K562 (cell line): ENCODE results near the gene KNSTRN. TPM values are rescaled to one million over a fixed set of nuclear protein-coding genes. Genes with fewer than 3 reads are reported as not detected.

Experiments
- ATAC-seq: fragments of 200-7000 bp; cut with Tn5 transposase; 3 replicates; pipeline ENCODE4 v1.9.1; 2020; ENCODE audit warnings: moderate library complexity
- BruUV-seq: library from RNA; stranded (reverse); fragments of 400-500 nt; replicated peaks from 2 replicates; lab custom pipeline; 2021; lab: Mats Ljungman, UMichigan
- CTCF ChIA-PET: fragments of 300-600 bp; formaldehyde crosslinking; extraction: SDS; loops from one replicate; lab custom pipeline; 2021; ENCODE audit warnings: low intra/inter-chr PET ratio; lab: Yijun Ruan, JAX
- POLR2A ChIA-PET: fragments of 300-600, 350-650 bp; sonication (Branson Sonifier 250); formaldehyde crosslinking; extraction: SDS; loops from one replicate; lab custom pipeline; 2021; ENCODE audit warnings: antibody characterized with exemption, inconsistent platforms; lab: Yijun Ruan, JAX
- DNase-seq, 4 experiments: peaks; one replicate each; pipeline versions ENCODE4 v3.0.0 to v3.0.0-alpha.2; 2011 to 2018; ENCODE audit warnings: low spot score in 3 of 4, mixed read lengths in 3 of 4; ENCODE audit errors: extremely low read depth in 1 of 4
- FAIRE-seq: peaks from 2 replicates; lab custom pipeline; 2011; peaks lifted over from hg19 to GRCh38; lab: Jason Lieb, UNC
- H2AFZ ChIP-seq: 2 replicates; pipeline ENCODE4 v1.6.0; 2011; ENCODE audit warnings: low read depth, low read length, control low read depth, inconsistent platforms
- H3K27ac ChIP-seq: fragments of 200-600 bp; 3 replicates; pipeline ENCODE4 v1.8.0; 2011; ENCODE audit warnings: low read depth, mild to moderate bottlenecking, control low read depth, inconsistent platforms, low read length, moderate library complexity, mixed read lengths; ENCODE audit errors: extremely low read depth
- H3K27me3 ChIP-seq, 2 experiments: fragments of 300-600 bp in 1 of 2; 2 replicates in 1 of 2; 3 replicates in 1 of 2; pipeline versions ENCODE4 v1.6.0 to v1.8.0; 2011; ENCODE audit warnings: inconsistent platforms in 2 of 2, low read length in 2 of 2, mild to moderate bottlenecking in 1 of 2, mixed read lengths in 1 of 2, moderate library complexity in 1 of 2; ENCODE audit not compliant: control insufficient read depth in 2 of 2, insufficient read depth in 2 of 2
- H3K36me3 ChIP-seq: fragments of 300-600 bp; 3 replicates; pipeline ENCODE4 v1.8.0; 2011; ENCODE audit warnings: mild to moderate bottlenecking, low read length, inconsistent platforms; ENCODE audit not compliant: control insufficient read depth, insufficient read depth
- H3K4me1 ChIP-seq, 2 experiments: fragments of 200-600 bp in 1 of 2; replicated peaks in 1 of 2; 2 replicates in 1 of 2; 3 replicates in 1 of 2; pipeline versions ENCODE4 v1.5.1 to v1.8.0; 2011; ENCODE audit warnings: inconsistent platforms in 2 of 2, low read length in 2 of 2, mild to moderate bottlenecking in 1 of 2, mixed read lengths in 1 of 2, moderate library complexity in 1 of 2; ENCODE audit not compliant: control insufficient read depth in 2 of 2, insufficient read depth in 2 of 2
- H3K4me2 ChIP-seq: 2 replicates; pipeline ENCODE4 v1.6.1; 2011; ENCODE audit warnings: low read length, control low read depth, inconsistent platforms, mixed read lengths; ENCODE audit not compliant: insufficient read depth
- H3K4me3 ChIP-seq: fragments of 200-600 bp; sonication (generic), shearing (Covaris generic); 2 replicates; pipeline ENCODE4 v1.5.1; 2016; ENCODE audit warnings: control low read depth, inconsistent platforms
- H3K79me2 ChIP-seq: fragments of 200-600 bp; 3 replicates; pipeline ENCODE4 v1.8.0; 2011; ENCODE audit warnings: low read length, inconsistent platforms; ENCODE audit not compliant: control insufficient read depth, insufficient read depth
- H3K9ac ChIP-seq, 2 experiments: 2 replicates each; pipeline versions ENCODE4 v1.6.0 to v1.6.1; 2011; ENCODE audit warnings: low read depth in 2 of 2, low read length in 2 of 2, control low read depth in 1 of 2, inconsistent platforms in 1 of 2, mild to moderate bottlenecking in 1 of 2, mixed read lengths in 1 of 2; ENCODE audit not compliant: insufficient read depth in 1 of 2
- H3K9me1 ChIP-seq: one replicate; pipeline ENCODE4 v1.6.0; 2011; ENCODE audit warnings: inconsistent platforms, mild to moderate bottlenecking, low read length, moderate library complexity; ENCODE audit not compliant: control insufficient read depth, insufficient read depth
- H3K9me3 ChIP-seq: replicated peaks from 2 replicates; pipeline ENCODE4 v1.5.1; 2011; ENCODE audit warnings: low read depth, low read length, inconsistent platforms; ENCODE audit not compliant: control insufficient read depth, insufficient read depth
- H4K20me1 ChIP-seq: replicated peaks from 2 replicates; pipeline ENCODE4 v1.6.1; 2011; ENCODE audit warnings: low read length, inconsistent platforms, mixed read lengths; ENCODE audit not compliant: control insufficient read depth, insufficient read depth
- AFF4 ChIP-seq: sonication (generic); formaldehyde crosslinking; IDR thresholded peaks from 2 replicates; pipeline ENCODE4 v1.8.0; 2023; ENCODE audit warnings: mild to moderate bottlenecking, missing genetic modification reagents
- CGGBP1 ChIP-seq: fragments of 250-450 bp; sonication (Bioruptor Pico); IDR thresholded peaks from 2 replicates; pipeline ENCODE4 v1.9.0; 2021; ENCODE audit warnings: mild to moderate bottlenecking
- MIER1 ChIP-seq: fragments of 450-650 bp; IDR thresholded peaks from 2 replicates; pipeline ENCODE4 v1.6.1; 2016; ENCODE audit warnings: antibody characterized with exemption, mild to moderate bottlenecking, low read depth
- MYC ChIP-seq, 2 experiments: fragments of 250-450 bp in 1 of 2; sonication (Bioruptor Pico) in 1 of 2; IDR thresholded peaks; 2 replicates each; pipeline versions ENCODE4 v1.5.1 to v1.6.1; 2012 to 2021; ENCODE audit warnings: low read depth in 2 of 2, borderline replicate concordance in 1 of 2, improper control_type of control experiment in 1 of 2, low read length in 1 of 2, mild to moderate bottlenecking in 1 of 2, moderate library complexity in 1 of 2
- NR3C1 ChIP-seq: sonication (generic); formaldehyde crosslinking; IDR thresholded peaks from 2 replicates; pipeline ENCODE4 v1.8.1; 2022; ENCODE audit warnings: missing genetic modification reagents
- RBM25 ChIP-seq: fragments of 200-400 bp; formaldehyde crosslinking; IDR thresholded peaks from 2 replicates; pipeline ENCODE4 v1.6.1; 2018; ENCODE audit warnings: low read length, low read depth, moderate library complexity; ENCODE audit not compliant: severe bottlenecking
- ZNF316 ChIP-seq: fragments of 450-650 bp; IDR thresholded peaks from 2 replicates; pipeline ENCODE4 v1.6.1; 2016
- ZNF444 ChIP-seq: fragments of 250-450 bp; sonication (Bioruptor Pico); IDR thresholded peaks from 2 replicates; pipeline ENCODE4 v1.4.0; 2020; ENCODE audit warnings: mild to moderate bottlenecking, moderate library complexity
- ZNF592 ChIP-seq: fragments of 450-650 bp; IDR thresholded peaks from 2 replicates; pipeline ENCODE4 v1.6.1; 2017; ENCODE audit warnings: antibody characterized with exemption, mild to moderate bottlenecking
- WGBS: fragments of 100-300 bp; shearing (Covaris generic); methylation state at CpG from one replicate; pipeline ENCODE4 v1.1.6; 2016; ENCODE audit warnings: low coverage, mixed read lengths; ENCODE audit not compliant: insufficient coverage; ENCODE audit errors: missing lambda C conversion rate; 5-methylcytosine and 5-hydroxymethylcytosine counted together
- in situ Hi-C: fragments of 300-500 bp; cut with MboI; formaldehyde crosslinking; loops from 4 replicates; pipeline ENCODE4 v1.15.0; 2018; ENCODE audit warnings: inconsistent platforms, mixed read lengths
- intact Hi-C: fragments of 100-400 bp; cut with micrococcal nuclease; formaldehyde crosslinking; loops from 2 replicates; pipeline ENCODE4 v1.14.2; 2022
- polyA plus RNA-seq, 8 experiments: library from polyadenylated mRNA; depleted of rRNA in 4 of 8; stranded (reverse) in 5 of 8; unstranded in 3 of 8; fragments of >200 nt; fragmentation: Nextera tagmentation in 2 of 8; fragmentation: Illumina TruSeq in 1 of 8; extraction: Ambion mirVana in 2 of 8; extraction: Trizol in 1 of 8; gene quantifications; 2 replicates each; pipeline versions ENCODE4 v1.2.1 to v1.2.3, GENCODE V29; 2011 to 2014; ENCODE audit warnings: inconsistent platforms in 1 of 8, missing spikeins in 1 of 8
- total RNA-seq, 7 experiments: library from RNA; depleted of rRNA in 6 of 7; stranded (reverse); fragments of >200 nt in 6 of 7; fragmentation: Illumina TruSeq in 2 of 7; extraction: Trizol in 2 of 7; gene quantifications; 2 replicates each; pipeline versions ENCODE4 v1.2.1 to v1.2.3, GENCODE V29; 2011 to 2021; ENCODE audit warnings: low replicate concordance in 1 of 7

The KNSTRN gene
- total and polyA plus RNA-seq, 9 of the 15 experiments (the other 6 are each of a cell fraction or from before 2014, with no cell fraction given) = 48.7 to 88.2 (median 66.3) TPM

GRCh38 chr15:40355976-40356585 is 26.4 kb upstream of the KNSTRN start (continued):
- TF ChIP-seq AFF4 (CRISPR knock-in tag) = no peak

- in situ Hi-C loops = no loop called here
- H3K27ac ChIP-seq = no peak overlapping the region
- H3K36me3 ChIP-seq = no peaks in the 10 kb centered on the region
- no peak for FAIRE-seq
- no peaks in the 10 kb centered on the region for H3K79me2 ChIP-seq
- intact Hi-C loops = loop anchor here (5.0 kb wide), 1 partner anchor 65 kb away; no protein-coding TSS in a partner anchor
- peaks cover 9 to 26% of the 10 kb centered on the region in 2 experiments; a peak in 4 of 5 replicates for H3K4me1 ChIP-seq
- POLR2A ChIA-PET = interaction anchor here (0.8 to 1.7 kb wide), 5 partner anchors 11 to 27 kb away, joined by 3 to 7 read pairs (median 4); partner anchors contain the start of gene KNSTRN
- H2AFZ ChIP-seq = no peak overlapping the region
- WGBS = 14% methylated on average over 1 of the region's 1 CpG
- no TSS peak for BruUV-seq
- H3K9ac ChIP-seq = no peak overlapping the region
- no peak for ATAC-seq
- H3K4me3 ChIP-seq = no peak overlapping the region
- no peak for DNase-seq
- H3K4me2 ChIP-seq = no peak overlapping the region
- H3K9me1 ChIP-seq = no peaks in the 10 kb centered on the region
- CTCF ChIA-PET = interaction anchor here (1.4 kb wide), 1 partner anchor 9 kb away, joined by 4 read pairs; no protein-coding TSS in a partner anchor
- peaks cover 0 to 9% of the 10 kb centered on the region in 2 experiments; a peak in 1 of 5 replicates for H3K27me3 ChIP-seq
- no peaks in the 10 kb centered on the region for H4K20me1 ChIP-seq
- no peaks in the 10 kb centered on the region for H3K9me3 ChIP-seq
- no peak for TF ChIP-seq ZNF316
- no peak for TF ChIP-seq NR3C1 (CRISPR knock-in tag)
- TF ChIP-seq RBM25 = no peak
- no peak for TF ChIP-seq ZNF592
- no peak for TF ChIP-seq MIER1
- no peak for TF ChIP-seq CGGBP1 (CRISPR knock-in tag)
- TF ChIP-seq MYC (IDR thresholded peaks at IDR 0.05; ENCODE audit: low read depth, low read length) = no peak
- TF ChIP-seq MYC (CRISPR knock-in tag; IDR thresholded peaks at IDR 0.05; ENCODE audit: borderline replicate concordance, low read depth) = no peak
- no peak for TF ChIP-seq ZNF444 (CRISPR knock-in tag)
These were observed 25.3 kb upstream of the KNSTRN start for GRCh38 chr15:40357246-40357645.
